Esophagus (tissue), 2 donors: ENCODE measurements around the gene CHN2. TPM values are rescaled to one million over a fixed set of nuclear protein-coding genes. Genes with fewer than 3 reads are reported as not detected.
"Not testable (repeated sequence)": the region's sequence is repeated elsewhere in the genome, so short reads cannot be mapped to it uniquely, and the experiment has no call there.

Source experiments
- H3K27ac ChIP-seq, 2 donors: one replicate each; pipeline ENCODE4 v1.5.1; 2013; ENCODE audit warnings: low read depth in 2 of 2, mild to moderate bottlenecking in 2 of 2, inconsistent platforms in 1 of 2, low read length in 1 of 2, moderate library complexity in 1 of 2
- H3K27me3 ChIP-seq, 2 donors: one replicate each; pipeline ENCODE4 v1.6.1; 2013; ENCODE audit warnings: low read length in 2 of 2, control low read depth in 1 of 2, mild to moderate bottlenecking in 1 of 2; ENCODE audit not compliant: insufficient read depth in 2 of 2, control insufficient read depth in 1 of 2
- H3K36me3 ChIP-seq, 2 donors: one replicate each; pipeline ENCODE4 v1.6.1; 2013; ENCODE audit warnings: low read length in 1 of 2; ENCODE audit not compliant: control insufficient read depth in 2 of 2, insufficient read depth in 2 of 2
- H3K4me1 ChIP-seq, 2 donors: one replicate each; pipeline ENCODE4 v1.6.1; 2013; ENCODE audit warnings: low read length in 1 of 2; ENCODE audit not compliant: control insufficient read depth in 2 of 2, insufficient read depth in 2 of 2
- H3K4me3 ChIP-seq, 2 donors: one replicate each; pipeline ENCODE4 v1.5.1; 2013; ENCODE audit warnings: low read length in 2 of 2, mild to moderate bottlenecking in 2 of 2, low read depth in 1 of 2, moderate library complexity in 1 of 2
- H3K9me3 ChIP-seq, 2 donors: one replicate each; pipeline ENCODE4 v1.6.1; 2013; ENCODE audit warnings: mild to moderate bottlenecking in 2 of 2, low read depth in 1 of 2, low read length in 1 of 2, moderate library complexity in 1 of 2; ENCODE audit not compliant: control insufficient read depth in 2 of 2, insufficient read depth in 1 of 2
- WGBS, 2 donors: extraction: QIAGEN DNeasy Blood & Tissue Kit; methylation state at CpG; one replicate each; pipeline ENCODE4 v1.1.7; 2013; 5-methylcytosine and 5-hydroxymethylcytosine counted together
- polyA plus RNA-seq, 2 donors: library from polyadenylated mRNA; stranded (reverse); fragments of 200-250 nt; gene quantifications; one replicate each; pipeline ENCODE4 v1.2.3, GENCODE V29; 2013
- donor health status: healthy with polysubstance abuse.
- donor health status: Bipolar disorder and iron deficiency.

The CHN2 gene
- polyA plus RNA-seq, 2 donors, result 0.92 to 1.5 TPM

GRCh38 chr7:29196971-29197595, 2.5 kb downstream of the CHN2 start:
- Histone ChIP-seq H3K4me3 (no peak overlapping the region), H3K27me3 (no peaks in the 10 kb centered on the region), H3K4me1 (peaks cover 0 to 8% of the 10 kb centered on the region in 2 donors), H3K9me3 (no peaks in the 10 kb centered on the region), H3K27ac (no peak overlapping the region), H3K36me3 (no peaks in the 10 kb centered on the region)
- WGBS, 2 donors, result 87 to 93% methylated on average over 3 of the region's 3 CpGs

GRCh38 chr7:29197916-29198315, 3.3 kb downstream of the CHN2 start:
- peaks cover 0 to 8% of the 10 kb centered on the region in 2 donors for H3K4me1 ChIP-seq
- WGBS, 2 donors, result 81 to 94% methylated on average over 3 of the region's 3 CpGs
- no peak overlapping the region for H3K27ac ChIP-seq
- H3K27me3 ChIP-seq, result no peaks in the 10 kb centered on the region
- H3K9me3 ChIP-seq, result no peaks in the 10 kb centered on the region
- H3K36me3 ChIP-seq, result no peaks in the 10 kb centered on the region
- H3K4me3 ChIP-seq, result no peak overlapping the region

GRCh38 chr7:29199776-29200175, 5.2 kb downstream of the CHN2 start:
- Histone ChIP-seq H3K27me3 (no peaks in the 10 kb centered on the region), H3K4me3 (no peak overlapping the region), H3K36me3 (no peaks in the 10 kb centered on the region), H3K9me3 (no peaks in the 10 kb centered on the region), H3K4me1 (peaks cover 0 to 4% of the 10 kb centered on the region in 2 donors), H3K27ac (no peak overlapping the region)
- WGBS, 2 donors, result 82 to 86% methylated on average over 3 of the region's 3 CpGs

- Histone ChIP-seq H3K27ac (no peak overlapping the region), H3K36me3 (no peaks in the 10 kb centered on the region), H3K9me3 (no peaks in the 10 kb centered on the region), H3K4me3 (no peak overlapping the region), H3K27me3 (no peaks in the 10 kb centered on the region), H3K4me1 (no peaks in the 10 kb centered on the region)
- WGBS, 2 donors, result 73 to 83% methylated on average over 5 of the region's 5 CpGs
Measured at GRCh38 chr7:29202651-29203069, 8.1 kb downstream of the CHN2 start.

GRCh38 chr7:29204491-29205272, 10.1 kb downstream of the CHN2 start:
- H3K4me1 ChIP-seq, result no peaks in the 10 kb centered on the region
- H3K36me3 ChIP-seq, result no peaks in the 10 kb centered on the region
- H3K4me3 ChIP-seq, result no peak overlapping the region
- 69 to 81% methylated on average over 6 of the region's 6 CpGs for WGBS, 2 donors
- no peaks in the 10 kb centered on the region for H3K27me3 ChIP-seq
- no peak overlapping the region for H3K27ac ChIP-seq
- no peaks in the 10 kb centered on the region for H3K9me3 ChIP-seq

- H3K4me3 ChIP-seq, result no peak overlapping the region
- no peaks in the 10 kb centered on the region for H3K4me1 ChIP-seq
- H3K9me3 ChIP-seq, result no peaks in the 10 kb centered on the region
- WGBS, 2 donors, result 38 to 47% methylated on average over 5 of the region's 5 CpGs
- no peak overlapping the region for H3K27ac ChIP-seq
- H3K36me3 ChIP-seq, result no peaks in the 10 kb centered on the region
- no peaks in the 10 kb centered on the region for H3K27me3 ChIP-seq
Measured at GRCh38 chr7:29207162-29207801, 12.7 kb downstream of the CHN2 start.

GRCh38 chr7:29208410-29209250, 14.1 kb downstream of the CHN2 start:
- H3K9me3 ChIP-seq, result no peaks in the 10 kb centered on the region
- no peaks in the 10 kb centered on the region for H3K4me1 ChIP-seq
- no peak overlapping the region for H3K4me3 ChIP-seq
- H3K36me3 ChIP-seq, result no peaks in the 10 kb centered on the region
- no peak overlapping the region for H3K27ac ChIP-seq
- no peaks in the 10 kb centered on the region for H3K27me3 ChIP-seq
- WGBS, 2 donors, result 80 to 89% methylated on average over 12 of the region's 12 CpGs

- Histone ChIP-seq H3K27me3 (no peaks in the 10 kb centered on the region), H3K27ac (no peak overlapping the region), H3K4me1 (no peaks in the 10 kb centered on the region), H3K9me3 (no peaks in the 10 kb centered on the region), H3K4me3 (no peak overlapping the region), H3K36me3 (no peaks in the 10 kb centered on the region)
- WGBS, 2 donors, result 91 to 94% methylated on average over 3 of the region's 3 CpGs
Measured at GRCh38 chr7:29209745-29210144, 15.2 kb downstream of the CHN2 start.

GRCh38 chr7:29212736-29213135, 18.2 kb downstream of the CHN2 start:
- not testable (repeated sequence) for H3K9me3 ChIP-seq, H3K36me3 ChIP-seq, H3K4me1 ChIP-seq, H3K4me3 ChIP-seq, H3K27ac ChIP-seq, H3K27me3 ChIP-seq
- 99 to 100% methylated on average over 2 of the region's 2 CpGs for WGBS, 2 donors
